Measurements from ENCODE around the gene CPSF2. TPM values are rescaled to one million over a fixed set of nuclear protein-coding genes. Genes with fewer than 3 reads are reported as not detected.

The CPSF2 gene
- total RNA-seq, 1 donor from 2014 or later = 80.2 TPM

DNA sequence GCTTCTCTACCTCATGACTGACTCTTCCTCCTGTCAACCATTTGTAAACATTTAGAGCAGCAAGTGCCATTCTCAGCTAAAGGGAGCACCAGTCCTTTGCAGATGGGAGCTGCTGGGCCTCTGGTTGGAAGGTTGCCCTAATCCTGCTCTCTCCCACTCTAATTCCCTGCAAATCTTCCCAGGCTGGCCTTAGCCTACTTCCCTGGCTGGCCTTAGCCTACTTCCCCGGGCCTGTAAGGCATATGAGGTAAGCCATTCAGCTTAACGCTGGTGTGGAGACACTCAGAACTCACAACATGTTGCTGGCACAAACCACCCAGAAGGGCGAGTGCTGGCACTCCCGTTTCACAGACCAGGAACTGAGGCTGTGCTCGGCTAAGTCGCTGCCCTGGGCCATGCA is 69.0 kb downstream of the CPSF2 start:
- Mint-ChIP-seq H3K9me3 (ENCODE audit: unreplicated experiment) (no peaks in the 10 kb centered on the region), H3K4me3 (ENCODE audit: unreplicated experiment) (no peak overlapping the region), H3K4me1 (ENCODE audit: unreplicated experiment) (no peaks in the 10 kb centered on the region), H3K27ac (ENCODE audit: unreplicated experiment) (no peak overlapping the region), H3K36me3 (ENCODE audit: unreplicated experiment) (no peaks in the 10 kb centered on the region), H3K27me3 (ENCODE audit: unreplicated experiment) (peaks cover 10% of the 10 kb centered on the region)
- TF ChIP-seq, protein P1, sequence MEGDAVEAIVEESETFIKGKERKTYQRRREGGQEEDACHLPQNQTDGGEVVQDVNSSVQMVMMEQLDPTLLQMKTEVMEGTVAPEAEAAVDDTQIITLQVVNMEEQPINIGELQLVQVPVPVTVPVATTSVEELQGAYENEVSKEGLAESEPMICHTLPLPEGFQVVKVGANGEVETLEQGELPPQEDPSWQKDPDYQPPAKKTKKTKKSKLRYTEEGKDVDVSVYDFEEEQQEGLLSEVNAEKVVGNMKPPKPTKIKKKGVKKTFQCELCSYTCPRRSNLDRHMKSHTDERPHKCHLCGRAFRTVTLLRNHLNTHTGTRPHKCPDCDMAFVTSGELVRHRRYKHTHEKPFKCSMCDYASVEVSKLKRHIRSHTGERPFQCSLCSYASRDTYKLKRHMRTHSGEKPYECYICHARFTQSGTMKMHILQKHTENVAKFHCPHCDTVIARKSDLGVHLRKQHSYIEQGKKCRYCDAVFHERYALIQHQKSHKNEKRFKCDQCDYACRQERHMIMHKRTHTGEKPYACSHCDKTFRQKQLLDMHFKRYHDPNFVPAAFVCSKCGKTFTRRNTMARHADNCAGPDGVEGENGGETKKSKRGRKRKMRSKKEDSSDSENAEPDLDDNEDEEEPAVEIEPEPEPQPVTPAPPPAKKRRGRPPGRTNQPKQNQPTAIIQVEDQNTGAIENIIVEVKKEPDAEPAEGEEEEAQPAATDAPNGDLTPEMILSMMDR (IDR thresholded peaks at IDR 0.05) = no peak
- DNase-seq (ENCODE audit: extremely low spot score, unreplicated experiment) = no peak

DNA sequence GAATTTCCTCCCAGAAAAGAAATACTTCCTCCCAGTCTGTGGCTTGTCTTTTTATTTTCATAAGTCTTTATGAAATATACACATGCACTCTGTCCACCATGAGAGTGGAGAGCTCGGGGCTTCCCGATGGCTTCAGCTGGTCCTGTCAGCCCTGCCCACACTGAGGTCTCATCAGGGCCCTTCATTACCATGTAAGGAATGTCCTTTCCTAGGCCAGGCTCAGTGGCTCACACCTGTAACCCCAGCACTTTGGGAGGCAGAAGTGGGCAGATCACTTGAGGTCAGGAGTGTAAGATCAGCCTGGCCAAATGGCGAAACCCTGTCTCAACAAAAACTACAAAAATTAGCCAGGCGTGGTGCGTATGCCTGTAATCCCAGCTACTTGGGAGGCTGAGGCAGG is 77.0 kb downstream of the CPSF2 start:
- no peaks in the 10 kb centered on the region for H3K36me3 Mint-ChIP-seq (ENCODE audit: unreplicated experiment)
- no peak overlapping the region for H3K27ac Mint-ChIP-seq (ENCODE audit: unreplicated experiment)
- H3K27me3 Mint-ChIP-seq (ENCODE audit: unreplicated experiment) = peaks cover 25% of the 10 kb centered on the region
- no peak overlapping the region for H3K4me3 Mint-ChIP-seq (ENCODE audit: unreplicated experiment)
- TF ChIP-seq, protein P1 (IDR thresholded peaks at IDR 0.05) = no peak
- no peaks in the 10 kb centered on the region for H3K9me3 Mint-ChIP-seq (ENCODE audit: unreplicated experiment)
- H3K4me1 Mint-ChIP-seq (ENCODE audit: unreplicated experiment) = no peaks in the 10 kb centered on the region
- no peak for DNase-seq (ENCODE audit: extremely low spot score, unreplicated experiment)

DNA sequence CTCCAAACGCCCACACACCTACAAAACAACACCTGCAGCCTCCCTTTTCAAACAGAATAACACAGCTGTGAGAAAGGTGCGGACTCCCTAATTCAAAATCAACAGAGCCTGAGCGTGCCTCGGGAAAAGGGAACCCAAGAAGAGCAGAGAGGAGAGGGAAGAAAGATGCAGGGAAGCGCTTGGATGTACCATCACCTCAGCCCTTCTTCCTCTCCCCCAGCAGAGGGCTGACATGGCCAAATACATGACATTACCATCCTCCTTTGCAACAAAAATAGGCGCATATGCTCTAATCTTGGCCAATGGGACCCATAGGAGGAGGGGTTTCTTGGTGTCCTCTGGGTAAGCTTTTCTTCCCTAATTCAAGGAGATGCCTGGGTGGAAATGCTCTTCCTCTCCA is 78.0 kb downstream of the CPSF2 start:
- Mint-ChIP-seq H3K27ac (ENCODE audit: unreplicated experiment) (no peak overlapping the region), H3K36me3 (ENCODE audit: unreplicated experiment) (no peaks in the 10 kb centered on the region), H3K4me3 (ENCODE audit: unreplicated experiment) (no peak overlapping the region), H3K9me3 (ENCODE audit: unreplicated experiment) (no peaks in the 10 kb centered on the region), H3K27me3 (ENCODE audit: unreplicated experiment) (peaks cover 25% of the 10 kb centered on the region), H3K4me1 (ENCODE audit: unreplicated experiment) (no peaks in the 10 kb centered on the region)
- TF ChIP-seq, protein P1 (IDR thresholded peaks at IDR 0.05) = no peak
- no peak for DNase-seq (ENCODE audit: extremely low spot score, unreplicated experiment)

DNA sequence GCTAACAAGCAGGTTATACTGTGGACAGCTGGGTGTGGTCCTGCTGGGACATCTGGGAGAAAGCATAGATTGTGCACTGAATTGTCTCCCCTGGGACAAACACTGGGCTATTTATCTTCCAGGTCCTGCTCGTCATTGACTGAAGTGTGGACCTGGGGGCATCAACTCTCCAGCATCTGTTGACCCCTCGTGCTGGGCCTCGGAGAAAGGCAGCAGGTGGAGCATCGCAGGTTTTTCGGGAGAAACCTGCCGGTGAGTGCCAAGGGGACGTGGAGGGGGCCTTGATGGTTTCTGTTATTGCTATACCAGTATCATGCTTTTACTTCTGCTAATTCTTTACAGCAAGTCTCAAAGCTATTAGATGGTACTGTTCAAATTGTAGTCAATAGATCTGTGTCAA is 81.3 kb downstream of the CPSF2 start:
- peaks cover 23% of the 10 kb centered on the region for H3K27me3 Mint-ChIP-seq (ENCODE audit: unreplicated experiment)
- H3K9me3 Mint-ChIP-seq (ENCODE audit: unreplicated experiment) = no peaks in the 10 kb centered on the region
- no peak for DNase-seq (ENCODE audit: extremely low spot score, unreplicated experiment)
- H3K4me1 Mint-ChIP-seq (ENCODE audit: unreplicated experiment) = no peaks in the 10 kb centered on the region
- H3K27ac Mint-ChIP-seq (ENCODE audit: unreplicated experiment) = no peak overlapping the region
- H3K36me3 Mint-ChIP-seq (ENCODE audit: unreplicated experiment) = no peaks in the 10 kb centered on the region
- TF ChIP-seq, protein P1 (IDR thresholded peaks at IDR 0.05) = no peak
- no peak overlapping the region for H3K4me3 Mint-ChIP-seq (ENCODE audit: unreplicated experiment)

DNA sequence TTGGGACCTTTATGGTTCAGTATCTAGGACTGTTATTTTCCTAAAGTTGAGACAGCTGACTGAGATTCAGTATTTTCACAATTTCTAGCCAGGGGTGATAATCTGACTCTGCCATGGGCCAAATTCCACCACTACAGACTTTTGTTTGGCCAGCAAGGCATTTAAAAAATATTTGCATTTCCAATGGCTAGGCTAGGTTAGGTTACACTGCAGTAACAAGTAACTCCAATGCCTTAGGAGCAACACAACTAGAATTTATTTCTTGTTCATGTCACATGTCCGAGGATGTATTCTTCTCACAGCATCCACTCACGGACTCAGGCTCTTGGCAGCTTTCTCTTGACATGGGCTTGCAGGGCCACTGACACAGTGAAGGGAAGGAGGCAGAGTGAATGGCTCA is 83.0 kb downstream of the CPSF2 start:
- Mint-ChIP-seq H3K4me3 (ENCODE audit: unreplicated experiment) (no peak overlapping the region), H3K9me3 (ENCODE audit: unreplicated experiment) (no peaks in the 10 kb centered on the region), H3K27me3 (ENCODE audit: unreplicated experiment) (peaks cover 18% of the 10 kb centered on the region), H3K4me1 (ENCODE audit: unreplicated experiment) (no peaks in the 10 kb centered on the region), H3K27ac (ENCODE audit: unreplicated experiment) (no peak overlapping the region), H3K36me3 (ENCODE audit: unreplicated experiment) (no peaks in the 10 kb centered on the region)
- TF ChIP-seq, protein P1 (IDR thresholded peaks at IDR 0.05) = no peak
- no peak for DNase-seq (ENCODE audit: extremely low spot score, unreplicated experiment)

Data from osteocyte (in vitro differentiated cells).